H1 (cell line): ENCODE results near the gene MMP12. TPM values are rescaled to one million over a fixed set of nuclear protein-coding genes. Genes with fewer than 3 reads are reported as not detected.

Source experiments
- CTCF ChIA-PET: fragments of 300-600 bp; sonication (Branson Sonifier 250); formaldehyde crosslinking; loops from one replicate; lab custom pipeline; 2021; ENCODE audit not compliant: partially characterized antibody; lab: Charles Lee
- POLR2A ChIA-PET: fragments of 300-600 bp; sonication (Branson Sonifier 250); formaldehyde crosslinking; loops from one replicate; lab custom pipeline; 2021; ENCODE audit warnings: inconsistent platforms; ENCODE audit not compliant: partially characterized antibody; lab: Charles Lee
- DNase-seq, 2 experiments: peaks; one replicate each; pipeline versions ENCODE4 v3.0.0 to v3.0.0-alpha.2; 2010 to 2022; ENCODE audit warnings: low spot score in 2 of 2, low read depth in 1 of 2, mixed read lengths in 1 of 2
- FAIRE-seq: peaks from 2 replicates; lab custom pipeline; 2011; peaks lifted over from hg19 to GRCh38; lab: Jason Lieb, UNC
- H2AFZ ChIP-seq: 2 replicates; pipeline ENCODE4 v1.8.1; 2012; ENCODE audit warnings: low read length, inconsistent platforms
- H2AK5ac ChIP-seq: 2 replicates; pipeline ENCODE4 v1.6.1; 2013; ENCODE audit warnings: low read depth, low read length
- H2BK120ac ChIP-seq: replicated peaks from 2 replicates; pipeline ENCODE3; 2013; ENCODE audit warnings: low read depth, low read length, inconsistent platforms
- H2BK12ac ChIP-seq: 2 replicates; pipeline ENCODE4 v1.6.1; 2013; ENCODE audit warnings: low read depth, low read length
- H2BK15ac ChIP-seq: 2 replicates; pipeline ENCODE4 v1.6.1; 2013; ENCODE audit warnings: low read length
- H2BK20ac ChIP-seq: 2 replicates; pipeline ENCODE4 v1.6.1; 2013; ENCODE audit warnings: low read length
- H2BK5ac ChIP-seq: 2 replicates; pipeline ENCODE4 v1.6.1; 2013; ENCODE audit warnings: low read depth, low read length
- H3K14ac ChIP-seq: 2 replicates; pipeline ENCODE4 v1.6.1; 2013; ENCODE audit warnings: inconsistent platforms; ENCODE audit not compliant: insufficient read length
- H3K18ac ChIP-seq: 2 replicates; pipeline ENCODE4 v1.6.1; 2013; ENCODE audit warnings: low read length; ENCODE audit errors: extremely low read depth
- H3K23ac ChIP-seq: 2 replicates; pipeline ENCODE4 v1.6.1; 2013; ENCODE audit warnings: inconsistent platforms; ENCODE audit not compliant: insufficient read length
- H3K23me2 ChIP-seq: 2 replicates; pipeline ENCODE4 v1.6.1; 2013; ENCODE audit warnings: low read depth, low read length
- H3K27ac ChIP-seq: 2 replicates; pipeline ENCODE4 v1.6.1; 2011; ENCODE audit warnings: low read depth, low read length, inconsistent platforms
- H3K27me3 ChIP-seq, 4 experiments: replicated peaks in 1 of 4; 1 replicate in 1 of 4; 2 replicates in 3 of 4; pipeline versions ENCODE4 v1.6.1 to v1.8.1; 2011 to 2013; ENCODE audit warnings: low read length in 3 of 4, mild to moderate bottlenecking in 3 of 4, inconsistent platforms in 2 of 4, mixed read lengths in 2 of 4, moderate library complexity in 1 of 4; ENCODE audit not compliant: control insufficient read depth in 3 of 4, insufficient read depth in 3 of 4; ENCODE audit errors: extremely low read depth in 1 of 4
- H3K36me3 ChIP-seq, 4 experiments: 2 replicates each; pipeline versions ENCODE4 v1.6.1 to v1.8.1; 2011 to 2013; ENCODE audit warnings: mild to moderate bottlenecking in 4 of 4, low read length in 3 of 4, moderate library complexity in 2 of 4, control low read depth in 1 of 4, inconsistent platforms in 1 of 4; ENCODE audit not compliant: insufficient read depth in 4 of 4, control insufficient read depth in 2 of 4
- H3K4ac ChIP-seq: replicated peaks from 2 replicates; pipeline ENCODE3; 2013; ENCODE audit warnings: low read length, low read depth, mixed read lengths, inconsistent platforms; ENCODE audit not compliant: insufficient read length
- H3K4me1 ChIP-seq, 4 experiments: replicated peaks in 1 of 4; 1 replicate in 1 of 4; 2 replicates in 3 of 4; pipeline versions ENCODE4 v1.6.1 to v1.8.1; 2011 to 2013; ENCODE audit warnings: low read length in 3 of 4, inconsistent platforms in 2 of 4, mixed read lengths in 1 of 4; ENCODE audit not compliant: insufficient read depth in 4 of 4, control insufficient read depth in 3 of 4
- H3K4me2 ChIP-seq, 2 experiments: 2 replicates each; pipeline versions ENCODE4 v1.6.1 to v1.8.1; 2011 to 2013; ENCODE audit warnings: low read depth in 2 of 2, low read length in 2 of 2, control low read depth in 1 of 2, inconsistent platforms in 1 of 2, mild to moderate bottlenecking in 1 of 2; ENCODE audit not compliant: insufficient read depth in 1 of 2
- H3K4me3 ChIP-seq, 4 experiments: fragments of 200-600, 300-600 bp in 1 of 4; sonication (generic), shearing (Covaris generic), sonication (Bioruptor Twin) in 1 of 4; 2 replicates each; pipeline versions ENCODE4 v1.5.1 to v1.8.1; 2011 to 2016; ENCODE audit warnings: low read length in 4 of 4, low read depth in 3 of 4, control low read depth in 2 of 4, inconsistent platforms in 2 of 4, mild to moderate bottlenecking in 2 of 4, mixed read lengths in 1 of 4, moderate library complexity in 1 of 4; ENCODE audit not compliant: insufficient read depth in 2 of 4; ENCODE audit errors: extremely low read depth in 1 of 4
- H3K56ac ChIP-seq: replicated peaks from 2 replicates; pipeline ENCODE3; 2013; ENCODE audit warnings: low read depth, mild to moderate bottlenecking, mixed read lengths, low read length, inconsistent platforms; ENCODE audit not compliant: insufficient read length
- H3K79me1 ChIP-seq: 2 replicates; pipeline ENCODE4 v1.6.1; 2013; ENCODE audit warnings: low read depth, low read length, control low read depth
- H3K79me2 ChIP-seq, 2 experiments: 2 replicates each; pipeline versions ENCODE4 v1.6.1 to v1.8.1; 2012 to 2013; ENCODE audit warnings: low read length in 2 of 2, mild to moderate bottlenecking in 2 of 2, inconsistent platforms in 1 of 2; ENCODE audit not compliant: insufficient read depth in 2 of 2, control insufficient read depth in 1 of 2
- H3K9ac ChIP-seq, 4 experiments: replicated peaks in 1 of 4; 1 replicate in 1 of 4; 2 replicates in 3 of 4; pipeline versions ENCODE4 v1.6.1 to v1.8.1; 2011 to 2013; ENCODE audit warnings: low read depth in 3 of 4, low read length in 3 of 4, control low read depth in 2 of 4, mild to moderate bottlenecking in 2 of 4, moderate library complexity in 2 of 4, inconsistent platforms in 1 of 4; ENCODE audit errors: extremely low read depth in 1 of 4
- H3K9me3 ChIP-seq, 2 experiments: 2 replicates each; pipeline versions ENCODE4 v1.6.1 to v1.8.1; 2012 to 2013; ENCODE audit warnings: mild to moderate bottlenecking in 2 of 2, moderate library complexity in 2 of 2, control low read depth in 1 of 2, inconsistent platforms in 1 of 2, low read depth in 1 of 2, low read length in 1 of 2, mixed read lengths in 1 of 2; ENCODE audit not compliant: insufficient read depth in 2 of 2
- H4K20me1 ChIP-seq, 2 experiments: replicated peaks in 1 of 2; 2 replicates each; pipeline versions ENCODE3 to v1.8.1; 2011 to 2013; ENCODE audit warnings: inconsistent platforms in 2 of 2, low read length in 2 of 2, mild to moderate bottlenecking in 1 of 2; ENCODE audit not compliant: insufficient read depth in 2 of 2, control insufficient read depth in 1 of 2
- H4K5ac ChIP-seq: 2 replicates; pipeline ENCODE4 v1.6.1; 2013; ENCODE audit warnings: low read length, low read depth, mixed read lengths, inconsistent platforms; ENCODE audit not compliant: insufficient read length
- H4K8ac ChIP-seq: 2 replicates; pipeline ENCODE4 v1.8.0; 2013; ENCODE audit warnings: mild to moderate bottlenecking, moderate library complexity, low read length, inconsistent platforms; ENCODE audit not compliant: insufficient read depth; ENCODE audit errors: extremely low read depth
- H4K91ac ChIP-seq: replicated peaks from 2 replicates; pipeline ENCODE3; 2013; ENCODE audit warnings: low read length, mixed read lengths, inconsistent platforms; ENCODE audit not compliant: insufficient read length
- BRCA1 ChIP-seq: IDR thresholded peaks from 2 replicates; pipeline ENCODE4 v1.6.1; 2012; ENCODE audit warnings: low read depth, low read length, improper control_type of control experiment
- FOSL1 ChIP-seq: IDR thresholded peaks from 2 replicates; pipeline ENCODE4 v1.6.1; 2011; ENCODE audit warnings: mild to moderate bottlenecking, low read depth, low read length, moderate library complexity; ENCODE audit not compliant: insufficient read depth
- MAX ChIP-seq: IDR thresholded peaks from 2 replicates; pipeline ENCODE4 v1.6.1; 2012; ENCODE audit warnings: inconsistent platforms
- SP2 ChIP-seq: IDR thresholded peaks from 2 replicates; pipeline ENCODE4 v1.6.1; 2012; ENCODE audit warnings: mild to moderate bottlenecking, low read length, inconsistent platforms
- SP4 ChIP-seq: IDR thresholded peaks from 2 replicates; pipeline ENCODE4 v1.6.1; 2012; ENCODE audit warnings: low read length, inconsistent platforms
- WGBS, 2 experiments: shearing (Covaris generic) in 1 of 2; methylation state at CpG; one replicate each; pipeline versions ENCODE4 v1.1.6 to v1.1.7; 2013 to 2015; ENCODE audit warnings: low lambda C conversion rate in 2 of 2, mixed read lengths in 2 of 2, inconsistent platforms in 1 of 2, low coverage in 1 of 2, missing lambda C conversion rate in 1 of 2; ENCODE audit not compliant: insufficient replicate concordance in 2 of 2, insufficient coverage in 1 of 2, insufficient read length in 1 of 2; ENCODE audit errors: extremely low coverage in 1 of 2, missing lambda C conversion rate in 1 of 2; 5-methylcytosine and 5-hydroxymethylcytosine counted together
- polyA plus RNA-seq, 7 experiments: library from polyadenylated mRNA; depleted of rRNA in 3 of 7; stranded (reverse) in 5 of 7; unstranded in 2 of 7; fragments of >200 nt in 5 of 7; fragments of 200-250 nt in 2 of 7; gene quantifications; 1 replicate in 5 of 7; 2 replicates in 1 of 7; 4 replicates in 1 of 7; pipeline versions ENCODE4 v1.2.1 to v1.2.3, GENCODE V29; 2011 to 2013; ENCODE audit warnings: missing spikeins in 2 of 7, mixed read lengths in 2 of 7
- total RNA-seq: library from RNA; stranded (reverse); fragmentation: NEBNext Ultra II Directional; extraction: Animal tissue kit (Norgen Biotek cat#: 25700); gene quantifications from 2 replicates; pipeline ENCODE4 v1.2.1, GENCODE V29; 2021

Gene MMP12
- total and polyA plus RNA-seq, 2 of the 8 experiments (the other 6 are each of a cell fraction or from before 2014, with no cell fraction given), result not detected

DNA sequence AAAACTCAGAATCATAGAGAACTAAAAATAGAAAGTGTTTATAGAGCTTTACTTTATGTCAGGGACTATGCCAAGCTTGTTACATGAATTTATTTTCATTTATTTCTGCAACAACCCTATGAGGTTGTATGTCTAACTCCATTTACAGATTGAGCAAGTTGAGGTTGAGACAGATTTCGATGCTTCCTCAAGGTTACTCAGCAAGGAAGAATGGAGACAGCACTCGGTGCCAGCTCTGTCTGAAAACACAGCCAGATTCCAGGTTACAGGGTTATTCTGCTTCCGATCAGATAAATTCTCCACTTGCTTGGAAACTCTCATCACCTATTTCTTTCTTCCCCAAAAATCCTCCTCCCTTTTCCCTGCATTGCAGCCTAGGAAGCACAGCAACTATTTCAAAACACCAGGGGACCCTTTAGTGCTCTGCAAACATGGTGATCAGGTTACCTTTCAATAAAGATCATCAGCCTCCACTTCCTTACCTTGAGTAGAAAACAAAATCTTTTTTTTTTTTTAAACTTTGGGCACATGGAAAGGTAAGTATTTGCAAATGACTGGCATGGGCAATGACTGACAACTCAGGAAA is 38.4 kb downstream of the MMP12 start:
- no peaks in the 10 kb centered on the region for H3K36me3 ChIP-seq
- no peak for DNase-seq
- no peak overlapping the region for H3K4ac ChIP-seq
- H3K27ac ChIP-seq, result no peak overlapping the region
- H4K8ac ChIP-seq, result no peak overlapping the region
- no peak overlapping the region for H2BK120ac ChIP-seq
- CTCF ChIA-PET, result interaction anchor here (0.6 to 2.3 kb wide), 9 partner anchors 9 to 106 kb away, joined by 3 to 7 read pairs (median 4); no protein-coding TSS in a partner anchor
- no peak overlapping the region for H3K18ac ChIP-seq
- no peaks in the 10 kb centered on the region for H4K20me1 ChIP-seq
- H3K23me2 ChIP-seq, result no peaks in the 10 kb centered on the region
- no peak overlapping the region for H2AK5ac ChIP-seq
- no peak overlapping the region for H3K56ac ChIP-seq
- H3K23ac ChIP-seq, result no peak overlapping the region
- no peaks in the 10 kb centered on the region for H3K9me3 ChIP-seq
- H2BK20ac ChIP-seq, result no peak overlapping the region
- no peak overlapping the region for H3K9ac ChIP-seq
- FAIRE-seq, result peak; percentile 36
- no peaks in the 10 kb centered on the region; a peak in 2 of 7 replicates for H3K27me3 ChIP-seq
- H3K4me2 ChIP-seq, result peak overlapping the region; percentile 34 to 40; a peak in 3 of 4 replicates
- POLR2A ChIA-PET, result no interaction called here
- H3K14ac ChIP-seq, result no peak overlapping the region
- no peak overlapping the region for H2BK5ac ChIP-seq
- TF ChIP-seq MAX (no peak), SP2 (no peak), FOSL1 (no peak), SP4 (no peak), BRCA1 (no peak)
- H3K4me3 ChIP-seq, result no peak overlapping the region
- no peak overlapping the region for H2BK12ac ChIP-seq
- no peak overlapping the region for H2AFZ ChIP-seq
- H3K79me2 ChIP-seq, result no peaks in the 10 kb centered on the region
- H3K79me1 ChIP-seq, result no peaks in the 10 kb centered on the region
- H3K4me1 ChIP-seq, result peaks cover 0 to 7% (median 1%) of the 10 kb centered on the region in 4 experiments; a peak in 4 of 7 replicates
- H4K91ac ChIP-seq, result no peak overlapping the region
- no peak overlapping the region for H2BK15ac ChIP-seq
- no peak overlapping the region for H4K5ac ChIP-seq
- 64% methylated on average over 3 of the region's 3 CpGs; no CpG with 5 or more reads in 1 of the 2 experiments for WGBS, 2 experiments
